GM12892 (cell line): Measurements from ENCODE around the gene MISP.

Experiments
- POLR2A ChIP-seq: IDR thresholded peaks from 2 replicates; pipeline ENCODE4 v1.6.1; 2011; ENCODE audit warnings: low read depth, low read length, control low read depth
- POLR2AphosphoS5 ChIP-seq: IDR thresholded peaks from 2 replicates; pipeline ENCODE4 v1.6.1; 2011; ENCODE audit warnings: low read depth, low read length, control low read depth

DNA sequence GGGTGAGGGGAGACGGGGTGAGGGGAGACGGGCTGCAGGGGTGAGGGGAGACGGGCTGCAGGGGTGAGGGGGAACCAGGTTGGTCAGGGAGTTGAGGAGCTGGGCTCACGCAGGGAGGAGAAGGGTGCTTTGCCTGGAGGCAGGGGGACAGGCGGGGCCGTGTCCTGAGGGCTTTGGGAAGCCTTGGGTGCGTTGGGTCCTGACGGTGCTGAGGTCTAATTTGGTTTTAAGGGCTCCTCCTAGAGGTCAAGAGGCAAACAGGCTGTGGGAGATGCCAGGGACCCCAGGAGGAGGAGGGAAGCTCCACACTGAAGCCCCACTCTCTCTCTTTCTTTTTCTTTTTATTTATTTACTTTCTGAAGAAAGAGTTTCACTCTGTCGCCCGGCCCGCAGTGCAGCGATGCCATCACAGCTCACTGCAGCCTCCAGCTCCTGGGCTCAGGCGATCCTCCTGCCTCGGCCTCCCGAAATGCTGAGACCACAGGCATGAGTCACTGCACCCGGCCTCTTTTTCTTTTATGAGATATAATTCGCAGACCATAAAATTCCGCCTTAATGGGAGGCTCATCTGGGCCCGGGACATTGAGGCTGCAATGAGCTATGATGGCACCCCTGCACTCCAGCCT lies 9.3 kb upstream of the MISP start:
- no peak for TF ChIP-seq POLR2A
- TF ChIP-seq POLR2AphosphoS5 = no peak
